KMS-11 (cell line): ENCODE results near the gene CACNG3.

Source experiments
- H2AFZ ChIP-seq: fragments of 200-600 bp; sonication (generic); 2 replicates; pipeline ENCODE4 v1.6.1; 2016; ENCODE audit warnings: antibody characterized with exemption, mixed run types, low read depth
- H3K27ac ChIP-seq: fragments of 200-600 bp; sonication (generic); 2 replicates; pipeline ENCODE4 v1.6.1; 2016; ENCODE audit warnings: mild to moderate bottlenecking, mixed run types
- H3K27me3 ChIP-seq: fragments of 200-600 bp; sonication (generic); 2 replicates; pipeline ENCODE4 v1.6.1; 2017; ENCODE audit warnings: mild to moderate bottlenecking, low read depth, mixed run types, moderate library complexity; ENCODE audit not compliant: insufficient read depth
- H3K36me3 ChIP-seq: fragments of 200-600 bp; sonication (generic); 2 replicates; pipeline ENCODE4 v1.6.1; 2017; ENCODE audit warnings: mild to moderate bottlenecking, mixed run types; ENCODE audit not compliant: insufficient read depth
- H3K4me1 ChIP-seq: fragments of 200-600 bp; sonication (generic); 2 replicates; pipeline ENCODE4 v1.6.1; 2016; ENCODE audit warnings: mild to moderate bottlenecking, low read depth, mixed run types; ENCODE audit not compliant: poor library complexity, severe bottlenecking
- H3K4me2 ChIP-seq: fragments of 200-600 bp; sonication (generic); 2 replicates; pipeline ENCODE4 v1.7.0; 2016; ENCODE audit warnings: mild to moderate bottlenecking, mixed run types
- H3K4me3 ChIP-seq: fragments of 200-600 bp; sonication (generic); IDR thresholded peaks from 2 replicates; pipeline ENCODE4 v1.6.1; 2017; ENCODE audit warnings: low read depth, low read length, mixed read lengths; ENCODE audit not compliant: insufficient read depth
- H3K79me2 ChIP-seq: fragments of 200-600 bp; sonication (generic); 2 replicates; pipeline ENCODE4 v1.6.1; 2016; ENCODE audit warnings: low read depth, mixed run types; ENCODE audit not compliant: insufficient read depth
- H3K9ac ChIP-seq: fragments of 200-600 bp; sonication (generic); 2 replicates; pipeline ENCODE4 v1.6.1; 2016; ENCODE audit warnings: mild to moderate bottlenecking, mixed run types
- H4K20me1 ChIP-seq: fragments of 200-600 bp; sonication (generic); 2 replicates; pipeline ENCODE4 v1.6.1; 2016; ENCODE audit warnings: mild to moderate bottlenecking, mixed run types; ENCODE audit not compliant: insufficient read depth
- TF ChIP-seq, protein P1 (sequence below): fragments of 200-600 bp; sonication (generic); conservative IDR thresholded peaks from 2 replicates; pipeline ENCODE4 v1.6.1; 2017; ENCODE audit warnings: low read depth, mild to moderate bottlenecking, antibody characterized with exemption, low read length, moderate library complexity, mixed read lengths

CACNG3 gene

DNA sequence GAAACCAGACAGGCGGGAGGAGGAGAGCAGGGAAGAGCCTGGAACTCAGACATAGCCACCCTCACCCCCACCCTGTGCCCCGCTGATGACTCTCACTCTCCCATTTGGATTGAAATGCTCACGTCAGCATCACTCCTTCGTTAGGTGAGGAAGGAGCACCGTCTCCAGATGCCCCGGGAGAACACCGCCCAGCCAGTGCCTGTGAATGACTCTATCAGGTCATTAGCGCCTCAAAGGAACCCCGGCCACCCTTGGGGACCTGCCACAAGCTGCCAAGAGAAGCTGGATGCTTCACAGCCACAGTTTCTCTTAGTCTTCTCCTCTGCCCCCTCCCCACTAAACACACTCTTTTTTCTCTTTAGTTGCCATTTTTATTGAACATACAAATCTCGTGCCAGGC, 66.0 kb downstream of the CACNG3 start:
- Histone ChIP-seq H3K79me2 (no peaks in the 10 kb centered on the region), H3K27me3 (no peaks in the 10 kb centered on the region), H4K20me1 (no peaks in the 10 kb centered on the region), H3K36me3 (no peaks in the 10 kb centered on the region), H3K4me2 (no peak overlapping the region), H3K9ac (no peak overlapping the region), H3K4me3 (no peak overlapping the region), H3K4me1 (no peaks in the 10 kb centered on the region), H3K27ac (no peak overlapping the region), H2AFZ (no peak overlapping the region)
- TF ChIP-seq, protein P1, sequence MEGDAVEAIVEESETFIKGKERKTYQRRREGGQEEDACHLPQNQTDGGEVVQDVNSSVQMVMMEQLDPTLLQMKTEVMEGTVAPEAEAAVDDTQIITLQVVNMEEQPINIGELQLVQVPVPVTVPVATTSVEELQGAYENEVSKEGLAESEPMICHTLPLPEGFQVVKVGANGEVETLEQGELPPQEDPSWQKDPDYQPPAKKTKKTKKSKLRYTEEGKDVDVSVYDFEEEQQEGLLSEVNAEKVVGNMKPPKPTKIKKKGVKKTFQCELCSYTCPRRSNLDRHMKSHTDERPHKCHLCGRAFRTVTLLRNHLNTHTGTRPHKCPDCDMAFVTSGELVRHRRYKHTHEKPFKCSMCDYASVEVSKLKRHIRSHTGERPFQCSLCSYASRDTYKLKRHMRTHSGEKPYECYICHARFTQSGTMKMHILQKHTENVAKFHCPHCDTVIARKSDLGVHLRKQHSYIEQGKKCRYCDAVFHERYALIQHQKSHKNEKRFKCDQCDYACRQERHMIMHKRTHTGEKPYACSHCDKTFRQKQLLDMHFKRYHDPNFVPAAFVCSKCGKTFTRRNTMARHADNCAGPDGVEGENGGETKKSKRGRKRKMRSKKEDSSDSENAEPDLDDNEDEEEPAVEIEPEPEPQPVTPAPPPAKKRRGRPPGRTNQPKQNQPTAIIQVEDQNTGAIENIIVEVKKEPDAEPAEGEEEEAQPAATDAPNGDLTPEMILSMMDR, result no peak

DNA sequence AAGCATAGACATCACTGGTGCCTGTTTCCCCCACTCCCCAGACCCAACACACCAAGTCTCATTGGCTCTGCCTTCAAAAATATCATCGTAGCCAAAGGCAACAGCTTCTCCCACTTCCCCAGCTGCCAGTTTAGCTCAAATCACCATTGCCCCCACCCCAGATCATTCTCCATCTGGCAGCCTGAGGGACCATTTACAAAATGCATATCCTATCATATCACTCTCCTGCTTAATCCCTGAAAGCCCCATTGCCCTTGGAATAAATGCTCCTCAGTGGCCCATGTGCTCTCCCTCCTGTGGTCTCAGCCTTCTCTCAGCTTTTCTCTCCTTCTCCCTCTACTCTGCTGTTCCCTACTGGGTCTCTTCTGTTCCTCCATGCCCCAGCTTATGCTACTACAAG, 68.3 kb downstream of the CACNG3 start:
- H3K27me3 ChIP-seq, result no peaks in the 10 kb centered on the region
- no peak overlapping the region for H3K9ac ChIP-seq
- H3K4me3 ChIP-seq, result no peak overlapping the region
- no peaks in the 10 kb centered on the region for H3K79me2 ChIP-seq
- no peaks in the 10 kb centered on the region for H4K20me1 ChIP-seq
- TF ChIP-seq, protein P1, result no peak
- H3K4me1 ChIP-seq, result no peaks in the 10 kb centered on the region
- H3K4me2 ChIP-seq, result no peak overlapping the region
- no peak overlapping the region for H2AFZ ChIP-seq
- H3K36me3 ChIP-seq, result no peaks in the 10 kb centered on the region
- no peak overlapping the region for H3K27ac ChIP-seq

DNA sequence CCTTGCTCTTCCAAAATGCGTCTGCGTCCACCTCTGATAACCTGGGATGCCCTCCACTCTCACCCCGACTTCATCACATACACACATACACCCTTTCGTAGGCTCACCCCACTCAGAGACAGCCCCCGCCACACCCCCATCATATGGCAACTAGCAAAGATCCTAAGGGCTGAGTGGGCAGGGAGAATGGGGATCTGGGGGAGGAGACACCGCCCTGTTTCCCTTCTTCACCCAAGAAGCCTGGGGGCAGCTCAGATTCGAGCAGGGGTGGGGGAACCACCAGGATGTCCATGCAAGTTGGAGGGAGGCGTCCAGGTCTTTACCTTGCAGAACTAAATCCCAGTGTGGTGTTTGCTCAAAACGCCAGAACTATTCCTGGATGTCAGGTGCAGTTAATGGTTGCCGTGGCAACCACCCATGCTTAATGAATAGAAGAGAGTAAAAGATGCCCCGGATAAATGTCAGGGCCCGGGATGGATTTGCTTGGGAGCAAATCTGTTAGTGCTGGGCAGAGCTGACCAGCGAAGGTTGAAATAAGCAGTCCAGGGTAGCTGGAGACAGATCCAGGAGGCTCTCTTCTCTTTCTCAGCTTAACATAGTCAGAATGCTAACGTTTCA, 72.8 kb downstream of the CACNG3 start:
- Histone ChIP-seq H3K79me2 (no peaks in the 10 kb centered on the region), H3K4me2 (no peak overlapping the region), H3K4me3 (no peak overlapping the region), H4K20me1 (no peaks in the 10 kb centered on the region), H3K9ac (no peak overlapping the region), H3K27ac (no peak overlapping the region), H2AFZ (no peak overlapping the region), H3K4me1 (no peaks in the 10 kb centered on the region), H3K27me3 (no peaks in the 10 kb centered on the region), H3K36me3 (no peaks in the 10 kb centered on the region)
- TF ChIP-seq, protein P1, result no peak

DNA sequence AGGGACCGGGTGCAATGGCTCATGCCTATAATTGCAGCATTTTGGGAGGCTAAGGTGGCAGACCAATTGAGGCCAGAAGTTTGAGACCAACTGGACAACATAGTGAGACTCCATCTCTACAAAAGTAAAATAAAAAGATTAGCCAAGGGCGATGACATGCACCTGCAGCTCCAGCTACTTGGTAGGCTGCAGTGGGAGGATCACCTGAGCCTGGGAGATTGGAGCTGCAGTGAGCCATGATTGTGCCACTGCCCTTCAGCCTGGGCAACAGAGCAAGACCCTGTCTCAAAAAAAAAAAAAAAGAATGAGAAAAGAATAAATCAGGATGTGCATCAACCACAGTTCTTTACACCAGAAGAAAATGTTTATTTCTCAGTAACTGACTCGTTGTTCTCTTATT, 76.0 kb downstream of the CACNG3 start:
- no peaks in the 10 kb centered on the region for H4K20me1 ChIP-seq
- no peaks in the 10 kb centered on the region for H3K4me1 ChIP-seq
- no peak overlapping the region for H2AFZ ChIP-seq
- no peak overlapping the region for H3K27ac ChIP-seq
- H3K4me3 ChIP-seq, result no peak overlapping the region
- no peak overlapping the region for H3K9ac ChIP-seq
- no peaks in the 10 kb centered on the region for H3K79me2 ChIP-seq
- no peaks in the 10 kb centered on the region for H3K27me3 ChIP-seq
- H3K4me2 ChIP-seq, result no peak overlapping the region
- H3K36me3 ChIP-seq, result no peaks in the 10 kb centered on the region
- TF ChIP-seq, protein P1, result no peak
